Measurements from ENCODE around the gene DELE1.

Gene DELE1

DNA sequence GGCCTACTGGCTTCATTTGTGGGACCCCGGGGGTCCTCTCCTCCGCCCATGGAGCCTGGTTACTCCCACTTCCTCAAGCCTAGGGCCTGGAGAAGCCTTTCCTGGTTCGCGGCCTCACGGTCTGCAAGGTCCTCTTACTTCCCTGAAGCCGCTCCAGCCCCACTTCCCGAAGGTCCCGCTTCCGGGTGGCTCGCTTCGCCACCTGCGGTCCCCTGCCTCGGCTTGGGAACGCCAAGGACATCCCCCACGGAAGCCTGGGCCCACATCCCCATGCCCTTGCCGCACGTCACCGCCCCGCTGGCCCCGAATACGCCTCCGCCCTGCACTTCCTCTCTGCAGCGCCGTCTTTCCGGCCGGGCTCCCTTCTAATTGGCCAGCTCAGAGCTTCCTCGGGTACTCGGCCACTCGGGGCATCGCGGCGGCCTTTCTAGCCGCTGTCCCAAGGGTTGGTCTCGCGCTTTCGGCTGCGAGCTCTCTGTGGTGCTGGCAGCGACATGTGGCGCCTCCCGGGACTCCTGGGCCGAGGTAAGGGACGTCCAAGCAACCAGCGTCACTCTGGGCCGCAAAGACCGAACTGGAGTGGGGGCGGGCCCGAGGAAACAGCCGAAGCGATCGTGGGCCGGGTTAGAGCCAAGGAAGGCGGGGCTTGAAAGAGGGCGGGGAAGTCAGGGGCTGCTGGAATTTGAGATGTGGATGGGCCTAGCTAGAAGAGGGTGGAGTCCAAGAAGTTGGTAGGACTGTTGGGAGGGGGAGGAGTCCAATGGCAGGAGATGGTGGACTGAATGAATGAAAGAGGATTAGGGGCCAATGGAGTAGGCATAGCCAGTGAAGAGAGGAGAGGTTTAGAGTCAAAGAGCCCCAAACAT lies at the start of gene DELE1:
DELE1 (plus strand) TSS at position 424 of the 866 bp plus-strand sequence; CDS start at position 495, 71 bp downstream.
- DNase-seq: peak; percentile 66

DNA sequence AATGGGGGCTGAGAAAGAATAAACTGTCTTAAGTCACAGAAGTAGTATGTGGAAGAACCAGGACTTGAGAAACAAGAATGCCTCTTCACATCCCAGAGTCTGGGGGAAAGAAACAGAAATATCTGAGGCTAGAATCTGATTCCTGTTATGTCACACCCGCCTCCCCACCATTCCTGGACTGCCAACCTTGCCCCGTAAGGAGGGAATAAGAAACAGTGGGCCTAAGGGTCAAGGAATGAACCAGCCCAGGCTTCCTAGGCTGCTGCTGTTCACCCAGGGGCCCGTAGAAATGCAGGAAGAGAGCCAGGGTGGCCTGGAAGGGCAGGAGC lies 49.8 kb upstream of the DELE1 start:
- DNase-seq: no peak

DNA sequence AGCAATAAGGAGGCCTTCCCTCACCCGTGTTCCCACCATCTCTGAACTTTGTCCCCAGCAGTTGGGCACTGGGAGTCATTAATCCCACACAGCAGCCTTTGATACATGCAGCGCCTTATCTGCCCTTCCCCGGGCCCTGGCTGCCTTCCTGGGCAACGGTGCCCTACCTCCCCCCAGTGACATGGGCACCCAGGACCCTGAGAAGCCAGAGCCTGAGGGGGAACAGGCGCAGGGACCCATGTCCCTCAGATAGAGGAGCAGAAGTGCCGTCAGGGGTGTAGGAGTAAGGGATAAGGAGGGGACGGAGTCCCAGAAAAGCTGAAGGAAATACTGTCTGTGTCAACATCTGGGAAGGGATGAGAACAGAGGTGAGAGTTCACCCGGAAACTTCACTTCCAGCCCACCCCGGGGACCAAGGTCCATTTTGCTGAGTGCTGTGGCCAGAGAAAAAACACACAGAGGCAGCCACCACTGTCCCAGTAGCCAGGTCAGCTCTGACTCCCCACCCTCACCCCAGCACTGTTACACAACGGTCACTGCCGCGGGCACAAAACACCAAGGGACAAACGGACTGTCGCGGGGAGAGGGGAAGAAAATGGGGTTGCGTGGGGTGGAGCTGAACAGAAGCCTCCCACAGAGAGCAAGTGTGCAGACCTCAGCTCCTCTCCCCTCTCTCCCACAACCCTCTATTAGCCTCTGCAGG lies 49.3 kb upstream of the DELE1 start:
- no peak for DNase-seq

DNA sequence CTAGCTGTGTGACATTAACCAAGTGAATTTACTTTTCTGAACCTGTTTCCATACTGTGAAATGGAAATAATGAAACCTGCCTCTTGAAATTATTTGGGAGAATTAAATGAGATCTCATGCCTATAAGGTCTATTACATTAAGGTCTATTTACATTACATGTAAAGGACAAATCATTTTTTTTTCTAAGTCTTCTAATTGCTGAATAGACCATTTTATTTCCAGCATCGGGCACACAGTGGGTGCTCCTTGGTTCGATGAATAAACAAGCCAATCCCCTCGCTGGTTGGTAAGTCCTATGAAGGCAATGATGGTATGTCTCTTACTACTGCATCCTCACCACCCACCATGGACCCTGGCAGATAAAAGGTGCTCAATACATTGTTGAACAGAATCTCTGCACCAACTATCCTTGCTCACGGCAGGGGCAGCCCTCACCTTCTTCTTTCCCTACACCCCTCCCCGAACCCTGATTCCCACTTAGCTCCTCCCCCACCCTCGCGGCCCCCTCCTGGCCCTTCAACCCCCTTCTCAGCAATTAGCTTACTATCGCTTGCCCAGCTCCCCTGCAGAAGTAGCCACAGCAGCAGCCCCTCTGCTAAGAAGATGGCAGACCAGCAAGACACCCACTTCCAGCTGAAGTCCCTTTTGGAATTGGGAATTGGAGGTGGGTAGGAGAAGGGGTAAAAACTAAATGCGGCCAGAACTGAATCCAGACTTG lies 48.5 kb upstream of the DELE1 start:
- DNase-seq: no peak

DNA sequence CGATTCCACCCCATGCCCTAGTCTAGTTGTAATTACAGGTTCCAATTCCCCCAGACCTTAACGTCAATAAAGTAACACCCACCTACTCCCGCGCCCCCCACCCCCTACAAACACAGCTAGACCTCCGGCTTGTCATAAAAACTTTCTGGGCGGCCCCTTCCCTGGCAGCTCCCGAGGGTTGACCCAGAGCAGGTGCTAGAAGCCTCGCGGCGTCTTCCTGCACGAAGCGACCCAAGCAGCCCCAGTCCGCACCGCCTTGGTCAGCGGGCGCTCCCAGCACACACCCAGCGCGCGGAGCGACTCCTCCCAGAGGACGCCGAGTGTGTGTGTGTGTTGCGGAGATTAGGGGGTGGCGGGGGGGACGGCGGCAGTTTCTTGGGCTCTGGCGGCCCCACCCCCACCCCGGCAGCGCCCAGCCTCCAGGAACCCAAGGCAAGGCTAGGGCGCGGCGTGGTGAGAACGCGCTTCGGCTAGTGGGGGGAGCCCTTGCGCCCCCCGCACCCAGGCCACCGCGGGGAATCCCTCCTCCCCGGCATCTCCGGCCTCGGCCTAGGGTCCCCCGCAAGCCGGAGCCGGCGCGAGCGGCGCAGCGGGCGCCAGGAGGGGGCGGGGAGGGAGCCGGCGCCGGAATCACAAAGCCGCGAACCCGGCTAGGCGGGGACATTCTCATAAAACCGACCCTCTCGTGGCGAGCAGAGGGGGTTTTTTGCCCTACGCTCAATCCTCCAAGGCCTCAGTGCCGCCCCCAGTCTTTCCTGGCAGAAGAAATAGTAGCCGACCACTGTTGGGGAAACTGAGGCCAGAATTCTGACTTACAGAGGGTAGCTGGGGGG lies 47.7 kb upstream of the DELE1 start:
- no peak for DNase-seq

DNA sequence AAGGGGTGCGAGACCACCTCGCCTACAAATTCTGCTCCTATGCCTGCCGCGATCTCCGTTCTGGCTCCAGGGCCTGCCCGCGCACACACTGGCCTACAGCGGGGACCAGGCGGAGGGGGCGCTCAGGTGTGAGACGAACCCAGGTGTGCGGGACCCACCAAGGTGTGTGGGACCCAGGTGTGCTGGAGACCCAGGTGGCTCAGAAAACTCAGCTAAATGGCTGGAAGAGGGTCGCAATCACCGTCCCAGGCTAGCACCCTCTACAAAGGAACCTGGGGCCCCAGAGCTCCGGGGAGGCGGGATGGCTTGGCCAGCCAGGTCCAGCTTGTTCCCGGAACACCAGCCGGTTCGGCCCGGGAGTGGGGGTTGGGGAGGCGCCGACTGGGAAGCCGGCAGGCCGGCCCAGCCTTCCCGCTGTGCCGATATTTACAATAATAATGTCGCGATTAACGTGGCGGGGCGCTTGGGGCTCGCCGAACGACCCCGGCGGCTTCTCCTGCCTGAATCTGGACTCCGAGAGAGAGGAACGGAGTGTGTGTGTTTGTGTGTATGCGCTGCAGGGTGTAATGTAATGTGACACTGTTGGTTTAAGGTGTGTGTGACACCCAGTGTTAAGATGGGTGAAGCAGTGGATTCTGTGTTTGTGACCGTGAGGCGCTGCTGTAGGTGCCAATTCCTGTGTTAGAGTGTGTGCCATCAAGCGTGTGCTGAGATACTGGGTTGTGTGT lies 46.9 kb upstream of the DELE1 start:
- DNase-seq: no peak

GRCh38 chr5:141877356-141878185 lies 46.1 kb upstream of the DELE1 start:
- DNase-seq: no peak

DNA sequence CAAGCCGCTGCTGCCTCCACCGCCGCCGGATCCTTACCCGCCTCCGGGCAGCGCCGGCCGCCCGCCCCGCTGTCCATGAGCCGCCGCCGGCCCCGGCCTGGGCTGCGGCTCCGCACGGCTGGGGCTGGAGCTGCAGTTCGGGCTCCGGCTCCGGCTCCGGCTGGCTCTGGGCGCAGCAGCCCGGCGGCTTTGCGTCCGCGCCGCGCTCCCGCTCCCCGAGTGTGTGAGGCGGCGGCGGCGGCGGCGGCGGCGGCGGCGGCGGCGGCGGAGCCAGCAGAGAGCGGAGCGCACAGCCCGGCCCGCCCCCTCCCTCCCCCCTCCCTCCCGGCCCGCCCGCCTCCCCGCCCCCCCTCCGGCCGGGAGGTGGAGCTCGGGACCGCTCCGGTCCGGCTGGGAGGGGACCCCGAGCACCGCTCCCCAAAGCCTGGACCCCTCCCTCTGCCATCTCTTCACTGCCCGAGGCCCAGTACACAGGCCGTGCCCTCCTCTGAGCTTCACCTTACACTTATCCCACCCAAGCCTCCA lies 45.4 kb upstream of the DELE1 start, which contains the start of gene PCDH1:
PCDH1 (minus strand) TSS at position 225 of the 525 bp plus-strand sequence; CDS start at position 77, 148 bp downstream.
- no peak for DNase-seq

- peak; percentile 59 for DNase-seq
These were observed 44.8 kb upstream of the DELE1 start for GRCh38 chr5:141878711-141879425.

- no peak for DNase-seq
These were observed 44.3 kb upstream of the DELE1 start for GRCh38 chr5:141879426-141879759.

DNA sequence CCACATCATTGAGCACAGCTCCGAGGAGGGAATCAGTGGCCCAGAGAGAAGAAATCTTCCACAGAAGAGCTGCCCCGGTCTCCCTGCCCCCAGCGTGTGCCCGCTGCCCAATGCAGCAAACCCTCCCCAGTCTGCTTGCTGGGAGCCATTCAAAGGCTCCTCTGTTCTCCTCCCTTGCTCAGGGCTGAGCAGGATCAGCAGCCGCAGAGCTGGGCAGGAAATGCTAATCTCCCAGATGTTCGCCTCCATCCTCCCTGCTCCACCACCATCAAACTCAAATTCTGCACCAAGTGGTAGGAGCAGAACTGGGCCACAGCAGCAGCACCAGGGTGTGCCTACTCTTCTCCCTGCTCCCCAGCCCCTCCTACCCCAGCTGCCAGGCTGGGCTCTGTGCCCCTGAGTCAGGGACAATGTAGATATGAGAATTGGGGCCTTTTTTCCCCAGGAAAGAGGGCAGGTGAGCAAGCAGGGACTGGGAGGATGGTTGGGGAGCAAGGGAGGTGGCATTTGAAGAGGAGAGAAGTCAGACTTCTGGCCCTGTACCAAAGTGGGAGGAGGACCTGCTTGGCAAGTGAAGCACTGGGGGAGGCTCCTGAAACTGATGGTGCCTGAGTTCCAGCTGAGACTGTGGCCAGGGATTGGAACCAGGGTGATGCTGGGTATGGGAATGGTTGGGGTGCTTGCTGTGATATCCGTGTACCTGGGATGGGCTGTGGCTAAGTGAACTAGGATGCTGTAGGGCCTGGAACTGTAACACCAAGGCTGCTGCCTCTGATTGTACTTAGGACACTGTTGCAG lies 43.5 kb upstream of the DELE1 start:
- DNase-seq: no peak

- no peak for DNase-seq
These were observed 42.5 kb upstream of the DELE1 start for GRCh38 chr5:141880961-141881801.

DNA sequence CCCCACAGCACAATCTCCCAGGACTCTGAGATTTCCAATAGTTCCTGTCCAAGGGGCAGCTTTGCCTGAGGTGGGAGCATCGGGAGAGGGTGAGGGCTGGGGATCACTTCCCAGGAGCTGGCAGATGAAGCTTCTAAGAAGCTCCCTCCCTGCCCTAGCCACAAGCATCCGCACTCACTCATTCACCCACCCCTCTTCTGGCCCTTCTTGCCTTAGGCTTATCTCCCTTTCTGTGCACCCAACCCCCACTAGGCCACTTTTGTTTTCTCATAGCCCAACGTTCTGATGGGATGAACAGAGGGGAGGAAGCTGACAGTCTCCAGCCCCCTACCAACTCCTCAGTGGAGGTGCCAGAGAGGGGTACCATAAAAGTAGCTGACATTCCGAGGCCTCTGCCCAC lies 41.8 kb upstream of the DELE1 start:
- DNase-seq: no peak

- DNase-seq: no peak
These were observed 41.0 kb upstream of the DELE1 start for GRCh38 chr5:141882594-141883183.

GRCh38 chr5:141883184-141883891 lies 40.3 kb upstream of the DELE1 start:
- no peak for DNase-seq

GRCh38 chr5:141883892-141884318 lies 39.8 kb upstream of the DELE1 start:
- no peak for DNase-seq

GRCh38 chr5:141889282-141889871 lies 34.3 kb upstream of the DELE1 start:
- DNase-seq: no peak

Data from DMS153 (cell line).